IMR-90 (cell line): ENCODE results near the gene RILPL2.

Experiments used
- CEBPB ChIP-seq: IDR thresholded peaks from 2 replicates; pipeline ENCODE4 v1.6.1; 2012; ENCODE audit warnings: low read depth, low read length, improper control_type of control experiment
- POLR2A ChIP-seq: IDR thresholded peaks from 2 replicates; pipeline ENCODE4 v1.6.1; 2012; ENCODE audit warnings: mild to moderate bottlenecking, low read depth, low read length
- TF ChIP-seq, protein P1 (sequence below): fragments of 150-350 bp; IDR thresholded peaks from 2 replicates; pipeline ENCODE4 v1.6.1; 2016; ENCODE audit warnings: low read depth, mild to moderate bottlenecking, low read length, moderate library complexity, borderline replicate concordance
- TF ChIP-seq, protein P2 (sequence below): conservative IDR thresholded peaks from 2 replicates; pipeline ENCODE4 v1.5.1; 2012; ENCODE audit warnings: mild to moderate bottlenecking, low read depth, low read length, improper control_type of control experiment

DNA sequence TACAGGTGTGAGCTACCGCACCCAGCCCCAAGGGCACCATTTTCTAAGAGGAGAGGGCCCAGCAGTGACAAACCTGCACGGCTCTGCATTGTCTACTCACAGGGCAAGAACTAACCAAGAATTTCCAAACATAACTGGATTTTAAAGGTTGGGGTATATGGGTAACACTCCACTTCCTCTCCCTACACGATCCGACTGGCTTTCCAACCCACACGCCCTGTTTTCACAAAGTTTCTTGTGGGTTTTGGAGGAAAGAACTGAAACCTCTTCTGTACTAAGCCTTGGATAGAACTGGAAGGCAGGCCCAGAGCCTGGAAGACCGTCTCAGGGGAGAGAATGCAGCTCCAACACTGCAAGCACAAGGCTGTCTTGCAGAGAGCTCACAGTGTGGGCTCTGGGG, 46.4 kb upstream of the RILPL2 start:
- TF ChIP-seq, protein P1, sequence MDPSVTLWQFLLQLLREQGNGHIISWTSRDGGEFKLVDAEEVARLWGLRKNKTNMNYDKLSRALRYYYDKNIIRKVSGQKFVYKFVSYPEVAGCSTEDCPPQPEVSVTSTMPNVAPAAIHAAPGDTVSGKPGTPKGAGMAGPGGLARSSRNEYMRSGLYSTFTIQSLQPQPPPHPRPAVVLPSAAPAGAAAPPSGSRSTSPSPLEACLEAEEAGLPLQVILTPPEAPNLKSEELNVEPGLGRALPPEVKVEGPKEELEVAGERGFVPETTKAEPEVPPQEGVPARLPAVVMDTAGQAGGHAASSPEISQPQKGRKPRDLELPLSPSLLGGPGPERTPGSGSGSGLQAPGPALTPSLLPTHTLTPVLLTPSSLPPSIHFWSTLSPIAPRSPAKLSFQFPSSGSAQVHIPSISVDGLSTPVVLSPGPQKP: no peak
- TF ChIP-seq, protein P2, sequence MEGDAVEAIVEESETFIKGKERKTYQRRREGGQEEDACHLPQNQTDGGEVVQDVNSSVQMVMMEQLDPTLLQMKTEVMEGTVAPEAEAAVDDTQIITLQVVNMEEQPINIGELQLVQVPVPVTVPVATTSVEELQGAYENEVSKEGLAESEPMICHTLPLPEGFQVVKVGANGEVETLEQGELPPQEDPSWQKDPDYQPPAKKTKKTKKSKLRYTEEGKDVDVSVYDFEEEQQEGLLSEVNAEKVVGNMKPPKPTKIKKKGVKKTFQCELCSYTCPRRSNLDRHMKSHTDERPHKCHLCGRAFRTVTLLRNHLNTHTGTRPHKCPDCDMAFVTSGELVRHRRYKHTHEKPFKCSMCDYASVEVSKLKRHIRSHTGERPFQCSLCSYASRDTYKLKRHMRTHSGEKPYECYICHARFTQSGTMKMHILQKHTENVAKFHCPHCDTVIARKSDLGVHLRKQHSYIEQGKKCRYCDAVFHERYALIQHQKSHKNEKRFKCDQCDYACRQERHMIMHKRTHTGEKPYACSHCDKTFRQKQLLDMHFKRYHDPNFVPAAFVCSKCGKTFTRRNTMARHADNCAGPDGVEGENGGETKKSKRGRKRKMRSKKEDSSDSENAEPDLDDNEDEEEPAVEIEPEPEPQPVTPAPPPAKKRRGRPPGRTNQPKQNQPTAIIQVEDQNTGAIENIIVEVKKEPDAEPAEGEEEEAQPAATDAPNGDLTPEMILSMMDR: no peak
- no peak for TF ChIP-seq CEBPB
- TF ChIP-seq POLR2A: no peak
